Measurements from ENCODE around the gene TPPP. TPM values are rescaled to one million over a fixed set of nuclear protein-coding genes. Genes with fewer than 3 reads are reported as not detected.

Gene TPPP
- total and polyA plus RNA-seq, 8 donors: 6.7 to 14.4 (median 8.6) TPM

- TF ChIP-seq CTCF (IDR thresholded peaks at IDR 0.05): no peak
- Histone ChIP-seq H3K4me3 (no peak overlapping the region), H3K27me3 (no peaks in the 10 kb centered on the region), H3K4me1 (no peaks in the 10 kb centered on the region), H3K36me3 (peaks cover 0 to 59% of the 10 kb centered on the region in 2 donors), H3K9me3 (no peaks in the 10 kb centered on the region), H3K27ac (no peak overlapping the region)
- DNase-seq: peak in 1 of 4 donors; percentile 22
- intact Hi-C loops (cut with DNase I): no loop called here
- ATAC-seq: no peak
Measured at GRCh38 chr5:665541-665955, 27.6 kb downstream of the TPPP start.

- no peak for TF ChIP-seq CTCF (IDR thresholded peaks at IDR 0.05)
- ATAC-seq (no peak), DNase-seq (peak in 1 of 4 donors; percentile 76)
- intact Hi-C loops (cut with DNase I): no loop called here
- Histone ChIP-seq H3K4me3 (no peak overlapping the region), H3K4me1 (no peaks in the 10 kb centered on the region), H3K9me3 (no peaks in the 10 kb centered on the region), H3K36me3 (peaks cover 0 to 64% of the 10 kb centered on the region in 2 donors), H3K27me3 (no peaks in the 10 kb centered on the region), H3K27ac (no peak overlapping the region)
Measured at GRCh38 chr5:664994-665360, 28.2 kb downstream of the TPPP start.

- ATAC-seq (peak; percentile 8), DNase-seq (peak in 2 of 4 donors; percentile 30 to 79)
- no peak overlapping the region for H3K4me3 ChIP-seq
- no peaks in the 10 kb centered on the region for H3K27me3 ChIP-seq
- no peaks in the 10 kb centered on the region for H3K9me3 ChIP-seq
- H3K4me1 ChIP-seq: no peaks in the 10 kb centered on the region
- no peak overlapping the region for H3K27ac ChIP-seq
- TF ChIP-seq CTCF (IDR thresholded peaks at IDR 0.05): no peak
- intact Hi-C loops (cut with DNase I): no loop called here
- peaks cover 0 to 69% of the 10 kb centered on the region in 2 donors for H3K36me3 ChIP-seq
Measured at GRCh38 chr5:664343-664993, 28.7 kb downstream of the TPPP start.

- Histone ChIP-seq H3K4me1 (no peaks in the 10 kb centered on the region), H3K4me3 (no peak overlapping the region), H3K9me3 (no peaks in the 10 kb centered on the region), H3K36me3 (peaks cover 0 to 76% of the 10 kb centered on the region in 2 donors), H3K27me3 (no peaks in the 10 kb centered on the region), H3K27ac (no peak overlapping the region)
- ATAC-seq (peak; percentile 7), DNase-seq (peak in 2 of 4 donors; percentile 32 to 76)
- TF ChIP-seq CTCF (IDR thresholded peaks at IDR 0.05): no peak
- intact Hi-C loops (cut with DNase I): no loop called here
Measured at GRCh38 chr5:663436-664342, 29.5 kb downstream of the TPPP start.

Data from left lung (tissue), 10 donors.